ENCODE measurements around the gene ZNF207. TPM values are rescaled to one million over a fixed set of nuclear protein-coding genes. Genes with fewer than 3 reads are reported as not detected.
A peak's percentile ranks its signal among the peaks of the same experiment; 100 is the strongest.
"Not testable (repeated sequence)": the region's sequence is repeated elsewhere in the genome, so short reads cannot be mapped to it uniquely, and the experiment has no call there.

Gene ZNF207
- total RNA-seq, result 10 to 100 TPM; 77.6 to 94.4 (median 80.9) TPM
- 54.7 TPM for polyA plus RNA-seq
- long read RNA-seq, donor 1, full-length matches to known transcripts, result 49 of 60 reads
- long read RNA-seq, donor 1, partial matches to known transcripts, result 7 of 60 reads
- long read RNA-seq, donor 1, other reads (novel, unspliced or antisense), result 4 of 60 reads
- long read RNA-seq, donor 2, full-length matches to known transcripts, result 25 of 29 reads
- long read RNA-seq, donor 2, partial matches to known transcripts, result 2 of 29 reads
- long read RNA-seq, donor 2, other reads (novel, unspliced or antisense), result 2 of 29 reads
- long read RNA-seq, donor 3, full-length matches to known transcripts, result 81 of 107 reads
- long read RNA-seq, donor 3, partial matches to known transcripts, result 13 of 107 reads
- long read RNA-seq, donor 3, other reads (novel, unspliced or antisense), result 13 of 107 reads
- long read RNA-seq, donor 4, full-length matches to known transcripts, result 36 of 42 reads
- long read RNA-seq, donor 4, partial matches to known transcripts, result 3 of 42 reads
- long read RNA-seq, donor 4, other reads (novel, unspliced or antisense), result 3 of 42 reads

GRCh38 chr17:32349854-32350665 lies at the start of gene ZNF207:
ZNF207 (plus strand) TSS chr17:32350157; CDS start chr17:32350286, 129 bp downstream.
- ATAC-seq (peak; percentile 99), DNase-seq (peak; percentile 96 to 98 (median 97))
- H3K27ac ChIP-seq (ENCODE audit: low read length), result peak within 1 kb of the TSS; percentile 98
- H3K9me3 ChIP-seq (ENCODE audit: control insufficient read depth, low read length), result no peaks in the 10 kb centered on the region
- H3K27me3 ChIP-seq (ENCODE audit: control insufficient read depth, insufficient read depth), result no peaks in the 10 kb centered on the region
- peaks cover 6% of the 10 kb centered on the region for H3K4me1 ChIP-seq (ENCODE audit: control insufficient read depth, insufficient read depth, low read length)
- WGBS, result under 1% methylated on average over 47 of the region's 47 CpGs
- peak within 1 kb of the TSS; percentile 99 for H3K4me3 ChIP-seq (ENCODE audit: low read length)
- intact Hi-C loops (cut with DNase I), result no loop called here

- no peak overlapping the region for H3K4me3 ChIP-seq (ENCODE audit: low read length)
- no peak overlapping the region for H3K27ac ChIP-seq (ENCODE audit: low read length)
- H3K4me1 ChIP-seq (ENCODE audit: control insufficient read depth, insufficient read depth, low read length), result peaks cover 3% of the 10 kb centered on the region
- H3K27me3 ChIP-seq (ENCODE audit: control insufficient read depth, insufficient read depth), result no peaks in the 10 kb centered on the region
- no peak for DNase-seq
- intact Hi-C loops (cut with DNase I), result no loop called here
- H3K9me3 ChIP-seq (ENCODE audit: control insufficient read depth, low read length), result no peaks in the 10 kb centered on the region
- 82% methylated on average over 4 of the region's 4 CpGs for WGBS
- no peak for ATAC-seq
These were observed 47.9 kb upstream of the ZNF207 start for GRCh38 chr17:32302037-32302436.

GRCh38 chr17:32302860-32303649 lies 46.9 kb upstream of the ZNF207 start:
- Histone ChIP-seq H3K4me1 (ENCODE audit: control insufficient read depth, insufficient read depth, low read length) (peaks cover 3% of the 10 kb centered on the region), H3K4me3 (ENCODE audit: low read length) (no peak overlapping the region), H3K27ac (ENCODE audit: low read length) (no peak overlapping the region), H3K27me3 (ENCODE audit: control insufficient read depth, insufficient read depth) (no peaks in the 10 kb centered on the region), H3K9me3 (ENCODE audit: control insufficient read depth, low read length) (no peaks in the 10 kb centered on the region)
- intact Hi-C loops (cut with DNase I), result no loop called here
- 90% methylated on average over 10 of the region's 10 CpGs for WGBS
- DNase-seq, result no peak
- peak in 1 of 2 donors; percentile 10 for ATAC-seq

GRCh38 chr17:32303781-32304288 lies 46.1 kb upstream of the ZNF207 start:
- Histone ChIP-seq H3K4me3 (ENCODE audit: low read length) (no peak overlapping the region), H3K27me3 (ENCODE audit: control insufficient read depth, insufficient read depth) (no peaks in the 10 kb centered on the region), H3K27ac (ENCODE audit: low read length) (peak overlapping the region; percentile 6), H3K9me3 (ENCODE audit: control insufficient read depth, low read length) (no peaks in the 10 kb centered on the region), H3K4me1 (ENCODE audit: control insufficient read depth, insufficient read depth, low read length) (peaks cover 3% of the 10 kb centered on the region)
- ATAC-seq (peak; percentile 53 to 69), DNase-seq (no peak)
- intact Hi-C loops (cut with DNase I), result no loop called here
- 33% methylated on average over 2 of the region's 2 CpGs for WGBS

GRCh38 chr17:32305049-32305448 lies 44.9 kb upstream of the ZNF207 start:
- no peak overlapping the region for H3K4me3 ChIP-seq (ENCODE audit: low read length)
- H3K27ac ChIP-seq (ENCODE audit: low read length), result no peak overlapping the region
- ATAC-seq, result no peak
- DNase-seq, result no peak
- intact Hi-C loops (cut with DNase I), result no loop called here
- H3K9me3 ChIP-seq (ENCODE audit: control insufficient read depth, low read length), result no peaks in the 10 kb centered on the region
- peaks cover 3% of the 10 kb centered on the region for H3K4me1 ChIP-seq (ENCODE audit: control insufficient read depth, insufficient read depth, low read length)
- 78% methylated on average over 9 of the region's 9 CpGs for WGBS
- no peaks in the 10 kb centered on the region for H3K27me3 ChIP-seq (ENCODE audit: control insufficient read depth, insufficient read depth)

- 58% methylated on average over 4 of the region's 4 CpGs for WGBS
- no peak overlapping the region for H3K4me3 ChIP-seq (ENCODE audit: low read length)
- H3K27ac ChIP-seq (ENCODE audit: low read length), result no peak overlapping the region
- no peaks in the 10 kb centered on the region for H3K9me3 ChIP-seq (ENCODE audit: control insufficient read depth, low read length)
- intact Hi-C loops (cut with DNase I), result no loop called here
- DNase-seq, result no peak
- ATAC-seq, result no peak
- no peaks in the 10 kb centered on the region for H3K27me3 ChIP-seq (ENCODE audit: control insufficient read depth, insufficient read depth)
- peaks cover 3% of the 10 kb centered on the region for H3K4me1 ChIP-seq (ENCODE audit: control insufficient read depth, insufficient read depth, low read length)
These were observed 42.3 kb upstream of the ZNF207 start for GRCh38 chr17:32307658-32308057.

- H3K4me1 ChIP-seq (ENCODE audit: control insufficient read depth, insufficient read depth, low read length), result no peaks in the 10 kb centered on the region
- peaks cover 3% of the 10 kb centered on the region for H3K27me3 ChIP-seq (ENCODE audit: control insufficient read depth, insufficient read depth)
- H3K4me3 ChIP-seq (ENCODE audit: low read length), result no peak overlapping the region
- DNase-seq (no peak), ATAC-seq (peak; percentile 30 to 53)
- WGBS, result 23% methylated on average over 9 of the region's 9 CpGs
- H3K27ac ChIP-seq (ENCODE audit: low read length), result no peak overlapping the region
- intact Hi-C loops (cut with DNase I), result no loop called here
- no peaks in the 10 kb centered on the region for H3K9me3 ChIP-seq (ENCODE audit: control insufficient read depth, low read length)
These were observed 38.9 kb upstream of the ZNF207 start for GRCh38 chr17:32311028-32311536.

GRCh38 chr17:32314636-32315035 lies 35.3 kb upstream of the ZNF207 start:
- intact Hi-C loops (cut with DNase I), result no loop called here
- no peaks in the 10 kb centered on the region for H3K4me1 ChIP-seq (ENCODE audit: control insufficient read depth, insufficient read depth, low read length)
- DNase-seq (no peak), ATAC-seq (no peak)
- H3K27me3 ChIP-seq (ENCODE audit: control insufficient read depth, insufficient read depth), result peaks cover 3% of the 10 kb centered on the region
- H3K27ac ChIP-seq (ENCODE audit: low read length), result no peak overlapping the region
- WGBS, result 82% methylated on average over 9 of the region's 9 CpGs
- no peaks in the 10 kb centered on the region for H3K9me3 ChIP-seq (ENCODE audit: control insufficient read depth, low read length)
- H3K4me3 ChIP-seq (ENCODE audit: low read length), result no peak overlapping the region

GRCh38 chr17:32315171-32315570 lies 34.8 kb upstream of the ZNF207 start:
- intact Hi-C loops (cut with DNase I), result no loop called here
- Histone ChIP-seq H3K27me3 (ENCODE audit: control insufficient read depth, insufficient read depth) (peaks cover 3% of the 10 kb centered on the region), H3K9me3 (ENCODE audit: control insufficient read depth, low read length) (no peaks in the 10 kb centered on the region), H3K4me3 (ENCODE audit: low read length) (no peak overlapping the region), H3K27ac (ENCODE audit: low read length) (no peak overlapping the region), H3K4me1 (ENCODE audit: control insufficient read depth, insufficient read depth, low read length) (no peaks in the 10 kb centered on the region)
- DNase-seq (no peak), ATAC-seq (no peak)
- 81% methylated on average over 8 of the region's 8 CpGs for WGBS

- H3K4me1 ChIP-seq (ENCODE audit: control insufficient read depth, insufficient read depth, low read length); H3K4me3 ChIP-seq (ENCODE audit: low read length); H3K9me3 ChIP-seq (ENCODE audit: control insufficient read depth, low read length); ATAC-seq; intact Hi-C loops (cut with DNase I); H3K27me3 ChIP-seq (ENCODE audit: control insufficient read depth, insufficient read depth); H3K27ac ChIP-seq (ENCODE audit: low read length); DNase-seq: not testable (repeated sequence)
- 93% methylated on average over 5 of the region's 5 CpGs for WGBS
These were observed 33.3 kb upstream of the ZNF207 start for GRCh38 chr17:32316653-32317052.

All from right cardiac atrium (tissue), 5 donors.